SU-DHL-6 (cell line): ENCODE measurements around the gene ESYT2.

ENCODE experiments used
- CTCF ChIP-seq: fragments of 200-600 bp; sonication (generic); IDR thresholded peaks from one replicate; pipeline ENCODE4 v1.5.1; 2017; ENCODE audit warnings: antibody characterized with exemption, mild to moderate bottlenecking, low read length, moderate library complexity; ENCODE audit not compliant: insufficient read depth, poor library complexity, severe bottlenecking
- EZH2phosphoT487 ChIP-seq: fragments of 200-600 bp; sonication (generic), shearing (Covaris generic); conservative IDR thresholded peaks from 2 replicates; pipeline ENCODE4 v1.6.1; 2018; ENCODE audit warnings: mild to moderate bottlenecking, antibody characterized with exemption, low read length, moderate library complexity, mixed read lengths

- TF ChIP-seq CTCF (no peak), EZH2phosphoT487 (no peak)
Measured at GRCh38 chr7:158706710-158707590, 122.4 kb downstream of the ESYT2 start.
